Measurements from ENCODE around the gene CCSER1. TPM values are rescaled to one million over a fixed set of nuclear protein-coding genes. Genes with fewer than 3 reads are reported as not detected.

The CCSER1 gene
- total and polyA plus RNA-seq, 2 experiments from 2014 or later, result 2.9 to 3.4 TPM

DNA sequence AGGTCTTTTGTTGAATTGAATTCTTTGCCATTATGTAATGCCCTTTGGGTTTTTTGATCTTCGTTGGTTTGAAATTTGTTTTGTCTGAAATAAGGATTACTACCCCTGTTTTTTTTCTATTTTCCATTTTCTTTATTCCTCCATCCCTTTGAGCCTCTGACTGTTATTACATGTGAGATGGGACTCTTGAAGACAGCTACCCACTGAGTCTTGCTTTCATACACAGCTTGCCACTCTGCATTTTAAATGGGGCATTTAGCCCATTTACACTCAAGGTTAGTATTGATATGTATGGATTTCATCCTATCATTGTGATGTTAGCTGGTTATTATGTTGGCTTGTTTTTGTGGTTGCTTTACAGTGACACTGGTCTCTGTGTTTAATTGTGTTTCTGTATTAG, 1440.4 kb downstream of the CCSER1 start:
- Histone ChIP-seq H3K36me3 (ENCODE audit: insufficient read depth) (peaks cover 17% of the 10 kb centered on the region; the same call in 1 of the 2 replicates), H3K4me1 (ENCODE audit: insufficient read depth) (peaks cover 24% of the 10 kb centered on the region), H4K20me1 (replicated peaks; ENCODE audit: insufficient read depth) (no peaks in the 10 kb centered on the region), H3K27ac (ENCODE audit: low read depth) (peak overlapping the region; percentile 47), H2AFZ (no peak overlapping the region), H3K27me3 (ENCODE audit: insufficient read depth) (no peaks in the 10 kb centered on the region), H3K79me2 (replicated peaks; ENCODE audit: insufficient read depth) (no peaks in the 10 kb centered on the region), H3K4me2 (peak overlapping the region; percentile 56), H3F3A (replicated peaks; ENCODE audit: low read depth) (peaks cover 9% of the 10 kb centered on the region), H3K9me2 (ENCODE audit: insufficient read depth) (peaks cover 11% of the 10 kb centered on the region), H3K4me3 (peak overlapping the region; percentile 4; the same call in 1 of the 2 replicates)
- Mint-ChIP-seq H3K36me3 (ENCODE audit: low read depth) (peaks cover 82% of the 10 kb centered on the region), H3K4me1 (peaks cover 29% of the 10 kb centered on the region), H3K9me3 (peaks cover 73% of the 10 kb centered on the region), H3K27ac (0 out of 2 replicates have a peak overlapping the region, but pooled peaks have one; percentile 30), H3K4me3 (no peak overlapping the region), H3K27me3 (ENCODE audit: insufficient read depth, low read depth, poor library complexity) (peaks cover 2% of the 10 kb centered on the region)
- peak; percentile 75 for ATAC-seq
- TF ChIP-seq ZNF331 (CRISPR knock-in tag; IDR thresholded peaks at IDR 0.05; ENCODE audit: low read depth) (no peak), POLR2AphosphoS5 (IDR thresholded peaks at IDR 0.05; ENCODE audit: low read depth) (no peak), CREB1 (CRISPR knock-in tag; IDR thresholded peaks at IDR 0.05; ENCODE audit: low read depth) (no peak), NANOG (IDR thresholded peaks at IDR 0.05; ENCODE audit: borderline replicate concordance) (peak; percentile 31; the same call in 1 of the 2 replicates)
- TF ChIP-seq, protein P1, sequence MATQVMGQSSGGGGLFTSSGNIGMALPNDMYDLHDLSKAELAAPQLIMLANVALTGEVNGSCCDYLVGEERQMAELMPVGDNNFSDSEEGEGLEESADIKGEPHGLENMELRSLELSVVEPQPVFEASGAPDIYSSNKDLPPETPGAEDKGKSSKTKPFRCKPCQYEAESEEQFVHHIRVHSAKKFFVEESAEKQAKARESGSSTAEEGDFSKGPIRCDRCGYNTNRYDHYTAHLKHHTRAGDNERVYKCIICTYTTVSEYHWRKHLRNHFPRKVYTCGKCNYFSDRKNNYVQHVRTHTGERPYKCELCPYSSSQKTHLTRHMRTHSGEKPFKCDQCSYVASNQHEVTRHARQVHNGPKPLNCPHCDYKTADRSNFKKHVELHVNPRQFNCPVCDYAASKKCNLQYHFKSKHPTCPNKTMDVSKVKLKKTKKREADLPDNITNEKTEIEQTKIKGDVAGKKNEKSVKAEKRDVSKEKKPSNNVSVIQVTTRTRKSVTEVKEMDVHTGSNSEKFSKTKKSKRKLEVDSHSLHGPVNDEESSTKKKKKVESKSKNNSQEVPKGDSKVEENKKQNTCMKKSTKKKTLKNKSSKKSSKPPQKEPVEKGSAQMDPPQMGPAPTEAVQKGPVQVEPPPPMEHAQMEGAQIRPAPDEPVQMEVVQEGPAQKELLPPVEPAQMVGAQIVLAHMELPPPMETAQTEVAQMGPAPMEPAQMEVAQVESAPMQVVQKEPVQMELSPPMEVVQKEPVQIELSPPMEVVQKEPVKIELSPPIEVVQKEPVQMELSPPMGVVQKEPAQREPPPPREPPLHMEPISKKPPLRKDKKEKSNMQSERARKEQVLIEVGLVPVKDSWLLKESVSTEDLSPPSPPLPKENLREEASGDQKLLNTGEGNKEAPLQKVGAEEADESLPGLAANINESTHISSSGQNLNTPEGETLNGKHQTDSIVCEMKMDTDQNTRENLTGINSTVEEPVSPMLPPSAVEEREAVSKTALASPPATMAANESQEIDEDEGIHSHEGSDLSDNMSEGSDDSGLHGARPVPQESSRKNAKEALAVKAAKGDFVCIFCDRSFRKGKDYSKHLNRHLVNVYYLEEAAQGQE (IDR thresholded peaks at IDR 0.05; ENCODE audit: unreplicated experiment), result no peak
- DNase-seq (ENCODE audit: low spot score), result no peak

DNA sequence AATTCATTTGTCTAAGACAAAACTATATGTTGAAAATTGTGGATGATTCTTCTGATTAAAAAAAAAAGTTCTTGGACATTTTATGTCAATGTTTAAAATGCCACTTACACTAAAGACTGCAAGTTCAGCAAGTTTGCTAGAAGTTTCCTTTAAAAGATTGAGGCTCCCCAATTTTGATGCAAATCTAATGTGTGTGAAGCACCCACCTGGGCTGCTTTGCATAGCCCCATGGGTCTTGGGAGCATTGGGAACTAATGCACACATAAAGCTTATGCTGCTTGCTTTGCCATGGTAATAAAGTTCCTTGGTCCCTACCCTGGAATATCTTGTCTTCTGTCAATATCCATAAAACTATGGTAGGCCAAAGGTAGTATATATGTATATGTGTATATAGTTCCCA, 1450.7 kb downstream of the CCSER1 start:
- peak overlapping the region; percentile 34; the same call in 1 of the 3 replicates for H3K4me3 Mint-ChIP-seq
- Histone ChIP-seq H3K27me3 (ENCODE audit: insufficient read depth) (no peaks in the 10 kb centered on the region), H2AFZ (no peak overlapping the region), H3K4me2 (peak overlapping the region; percentile 31), H3K79me2 (replicated peaks; ENCODE audit: insufficient read depth) (no peaks in the 10 kb centered on the region), H4K20me1 (replicated peaks; ENCODE audit: insufficient read depth) (no peaks in the 10 kb centered on the region), H3K36me3 (ENCODE audit: insufficient read depth) (no peaks in the 10 kb centered on the region), H3K4me1 (ENCODE audit: insufficient read depth) (peaks cover 41% of the 10 kb centered on the region), H3K27ac (ENCODE audit: low read depth) (peak overlapping the region; percentile 7; the same call in 1 of the 2 replicates), H3K4me3 (peak overlapping the region; percentile 6; the same call in 1 of the 2 replicates), H3F3A (replicated peaks; ENCODE audit: low read depth) (no peaks in the 10 kb centered on the region), H3K9me2 (ENCODE audit: insufficient read depth) (peaks cover 7% of the 10 kb centered on the region; the same call in 1 of the 2 replicates)
- peaks cover 11% of the 10 kb centered on the region for H3K36me3 Mint-ChIP-seq (ENCODE audit: low read depth)
- ATAC-seq (peak; percentile 98), DNase-seq (ENCODE audit: low spot score) (peak; percentile 65)
- peak; percentile 68 for TF ChIP-seq NANOG (IDR thresholded peaks at IDR 0.05; ENCODE audit: borderline replicate concordance)
- TF ChIP-seq, protein P1 (IDR thresholded peaks at IDR 0.05; ENCODE audit: unreplicated experiment), result no peak
- TF ChIP-seq ZNF114 (CRISPR knock-in tag; IDR thresholded peaks at IDR 0.05), result no peak
- no peak for TF ChIP-seq POLR2AphosphoS5 (IDR thresholded peaks at IDR 0.05; ENCODE audit: low read depth)
- TF ChIP-seq ZNF331 (CRISPR knock-in tag; IDR thresholded peaks at IDR 0.05; ENCODE audit: low read depth), result no peak
- no peak for TF ChIP-seq EZH2phosphoT487 (IDR thresholded peaks at IDR 0.05; ENCODE audit: unreplicated experiment)
- peaks cover 39% of the 10 kb centered on the region for H3K4me1 Mint-ChIP-seq
- peaks cover 4% of the 10 kb centered on the region; the same call in 1 of the 3 replicates for H3K9me3 Mint-ChIP-seq
- H3K27ac Mint-ChIP-seq, result peak overlapping the region; percentile 86; the same call in 1 of the 2 replicates
- H3K27me3 Mint-ChIP-seq (ENCODE audit: insufficient read depth, low read depth, poor library complexity), result peaks cover 2% of the 10 kb centered on the region
